HG02970 (cell line): ENCODE results near the gene TTC3.

Experiments used
- ATAC-seq: cut with Tn5 transposase; IDR thresholded peaks from one replicate; pipeline ENCODE4 v1.9.1; 2021; ENCODE audit warnings: mild to moderate bottlenecking, moderate library complexity, moderate number of reproducible peaks; ENCODE audit not compliant: unreplicated experiment, low FRiP score

Gene TTC3

GRCh38 chr21:37241426-37241825, 168.4 kb downstream of the TTC3 start:
- no peak for ATAC-seq

- ATAC-seq = no peak
Observed at GRCh38 chr21:37243961-37244360, 170.9 kb downstream of the TTC3 start.

- no peak for ATAC-seq
Observed at GRCh38 chr21:37244501-37245095, 171.5 kb downstream of the TTC3 start.

- no peak for ATAC-seq
Observed at GRCh38 chr21:37245151-37245550, 172.1 kb downstream of the TTC3 start.

- no peak for ATAC-seq
Observed at GRCh38 chr21:37248298-37248697, 175.2 kb downstream of the TTC3 start.

- ATAC-seq = no peak
Observed at GRCh38 chr21:37249112-37249904, 176.3 kb downstream of the TTC3 start.

- no peak for ATAC-seq
Observed at GRCh38 chr21:37251294-37251634, 178.2 kb downstream of the TTC3 start.
